B cell (primary cell): ENCODE data around the gene TLE3. TPM values are rescaled to one million over a fixed set of nuclear protein-coding genes. Genes with fewer than 3 reads are reported as not detected.

ENCODE experiments used
- ATAC-seq: fragments of 200-7000 bp; cut with Tn5 transposase; one replicate; pipeline ENCODE4 v1.10.0; 2021; ENCODE audit warnings: low read depth, mild to moderate bottlenecking, moderate number of reproducible peaks, moderate library complexity
- CTCF ChIA-PET: fragments of 350-600 bp; sonication (Branson Sonifier 250); formaldehyde crosslinking; loops from one replicate; lab custom pipeline; 2021; ENCODE audit warnings: antibody characterized with exemption, inconsistent platforms; lab: Charles Lee
- POLR2A ChIA-PET: fragments of 350-600 bp; sonication (Branson Sonifier 250); formaldehyde crosslinking; loops from one replicate; lab custom pipeline; 2021; ENCODE audit warnings: antibody characterized with exemption; lab: Charles Lee
- DNase-seq: peaks from one replicate; pipeline ENCODE4 v3.0.0; 2013
- H2AFZ ChIP-seq: 2 replicates; pipeline ENCODE4 v1.6.1; 2012; ENCODE audit warnings: mild to moderate bottlenecking, low read depth, low read length; ENCODE audit not compliant: insufficient read depth, poor library complexity, severe bottlenecking
- H3K27ac ChIP-seq, 2 donors: 1 replicate in 1 of 2; 2 replicates in 1 of 2; pipeline ENCODE4 v1.5.1; 2012 to 2013; ENCODE audit warnings: low read length in 2 of 2, mild to moderate bottlenecking in 2 of 2, moderate library complexity in 1 of 2
- H3K27me3 ChIP-seq, 4 experiments: fragments of 200-600 bp in 1 of 4; sonication (generic) in 1 of 4; replicated peaks in 1 of 4; 1 replicate in 2 of 4; 2 replicates in 2 of 4; pipeline versions ENCODE4 v1.6.1 to v1.7.0; 2013 to 2016; ENCODE audit warnings: low read length in 3 of 4, mild to moderate bottlenecking in 2 of 4, mixed read lengths in 1 of 4, moderate library complexity in 1 of 4; ENCODE audit not compliant: insufficient read depth in 4 of 4, control insufficient read depth in 3 of 4; ENCODE audit errors: control extremely low read depth in 1 of 4
- H3K36me3 ChIP-seq, 2 experiments: replicated peaks in 1 of 2; 1 replicate in 1 of 2; 2 replicates in 1 of 2; pipeline versions ENCODE4 v1.6.1 to v1.7.1; 2013; ENCODE audit warnings: low read length in 1 of 2; ENCODE audit not compliant: insufficient read depth in 2 of 2, control insufficient read depth in 1 of 2; ENCODE audit errors: control extremely low read depth in 1 of 2, extremely low read depth in 1 of 2
- H3K4me1 ChIP-seq, 2 donors: fragments of 200-600 bp in 1 of 2; sonication (generic) in 1 of 2; 1 replicate in 1 of 2; 2 replicates in 1 of 2; pipeline versions ENCODE4 v1.5.1 to v1.6.1; 2013 to 2017; ENCODE audit warnings: low read length in 2 of 2; ENCODE audit not compliant: control insufficient read depth in 2 of 2, insufficient read depth in 2 of 2
- H3K4me2 ChIP-seq: replicated peaks from 2 replicates; pipeline ENCODE3; 2012; ENCODE audit warnings: mild to moderate bottlenecking, low read depth, low read length; ENCODE audit not compliant: poor library complexity, severe bottlenecking
- H3K4me3 ChIP-seq, 5 experiments: fragments of 200-600 bp in 1 of 5; sonication (generic) in 1 of 5; 1 replicate in 3 of 5; 2 replicates in 2 of 5; pipeline versions ENCODE4 v1.5.1 to v1.7.0; 2011 to 2016; ENCODE audit warnings: low read length in 4 of 5, mild to moderate bottlenecking in 4 of 5, low read depth in 2 of 5, control low read depth in 1 of 5, moderate library complexity in 1 of 5; ENCODE audit not compliant: insufficient read depth in 1 of 5; ENCODE audit errors: control extremely low read depth in 1 of 5, extremely low read depth in 1 of 5
- H3K79me2 ChIP-seq: fragments of 200-600 bp; sonication (generic); one replicate; pipeline ENCODE4 v1.6.0; 2016; ENCODE audit warnings: low read length; ENCODE audit not compliant: control insufficient read depth, insufficient read depth
- H3K9ac ChIP-seq: fragments of 200-600 bp; sonication (generic); 2 replicates; pipeline ENCODE4 v1.6.1; 2017; ENCODE audit warnings: mild to moderate bottlenecking, low read length, moderate library complexity
- H3K9me3 ChIP-seq, 3 donors: one replicate each; pipeline versions ENCODE4 v1.6.1 to v1.7.1; 2013; ENCODE audit warnings: low read length in 2 of 3; ENCODE audit not compliant: control insufficient read depth in 2 of 3, insufficient read depth in 1 of 3; ENCODE audit errors: control extremely low read depth in 1 of 3
- H4K20me1 ChIP-seq: 2 replicates; pipeline ENCODE4 v1.6.0; 2012; ENCODE audit warnings: mild to moderate bottlenecking, low read length; ENCODE audit not compliant: insufficient read depth, control insufficient read depth, poor library complexity, severe bottlenecking
- H3K27ac Mint-ChIP-seq: one replicate; pipeline ENCODE4 v1.8.0; 2021; ENCODE audit warnings: mixed read lengths
- H3K27me3 Mint-ChIP-seq: one replicate; pipeline ENCODE4 v1.8.0; 2021; ENCODE audit warnings: mixed read lengths
- H3K4me1 Mint-ChIP-seq: one replicate; pipeline ENCODE4 v1.8.0; 2021; ENCODE audit warnings: mixed read lengths
- H3K4me3 Mint-ChIP-seq: one replicate; pipeline ENCODE4 v1.8.0; 2021; ENCODE audit warnings: mixed read lengths
- H3K9me3 Mint-ChIP-seq: one replicate; pipeline ENCODE4 v1.8.0; 2022; ENCODE audit warnings: mixed read lengths; ENCODE audit not compliant: insufficient read depth
- CTCF ChIP-seq: fragments of 200-600 bp; IDR thresholded peaks from one replicate; pipeline ENCODE4 v1.8.0; 2022; ENCODE audit warnings: antibody characterized with exemption, mild to moderate bottlenecking
- EZH2 ChIP-seq: IDR thresholded peaks from 2 replicates; pipeline ENCODE4 v1.6.1; 2012; ENCODE audit warnings: borderline replicate concordance, low read depth, mild to moderate bottlenecking, moderate library complexity, low read length; ENCODE audit not compliant: insufficient read depth, poor library complexity, severe bottlenecking
- WGBS: methylation state at CpG from one replicate; pipeline ENCODE4 v1.1.5; 2013; ENCODE audit warnings: missing lambda C conversion rate; ENCODE audit not compliant: insufficient coverage; 5-methylcytosine and 5-hydroxymethylcytosine counted together
- intact Hi-C: fragments of 100-400 bp; cut with micrococcal nuclease; formaldehyde crosslinking; loops from one replicate; pipeline ENCODE4 v1.10.0; 2022
- polyA plus RNA-seq: library from polyadenylated mRNA; depleted of rRNA; stranded (reverse); fragments of >200 nt; gene quantifications from 2 replicates; pipeline ENCODE4 v1.2.3, GENCODE V29; 2012
- total RNA-seq, 2 donors: library from RNA; stranded (reverse); fragments of 120-200 nt in 1 of 2; gene quantifications; 1 replicate in 1 of 2; 2 replicates in 1 of 2; pipeline versions ENCODE4 v1.2.3 to v1.2.4, GENCODE V29; 2013 to 2022

TLE3 gene
- total and polyA plus RNA-seq, 2 donors (not counting 1 experiment from before 2014, with no cell fraction given): 187 to 278 TPM

GRCh38 chr15:70095408-70096214 is 2.1 kb downstream of the TLE3 start:
- H3K27me3 Mint-ChIP-seq: no peaks in the 10 kb centered on the region
- ChIA-PET CTCF (interaction anchor here (0.5 to 3.0 kb wide), 15 partner anchors 14 to 617 kb away, joined by 3 to 11 read pairs (median 4); no protein-coding TSS in a partner anchor), POLR2A (interaction anchor here (0.5 to 3.3 kb wide), 7 partner anchors 12 to 519 kb away, joined by 3 to 36 read pairs (median 4); no protein-coding TSS in a partner anchor)
- peak overlapping the region; percentile 92 for H3K9ac ChIP-seq
- WGBS: under 1% methylated on average over 59 of the region's 66 CpGs
- peaks cover 61% of the 10 kb centered on the region for H4K20me1 ChIP-seq
- intact Hi-C loops: loop anchor here (2.0 to 5.0 kb wide), 9 partner anchors 47 to 1278 kb away; partner anchors contain the start of gene RPLP1
- no peaks in the 10 kb centered on the region for H3K9me3 ChIP-seq
- peak overlapping the region; percentile 84 to 97 (median 92) for H3K4me3 ChIP-seq
- DNase-seq (peak; percentile 84), ATAC-seq (peak; percentile 19)
- no peaks in the 10 kb centered on the region for H3K9me3 Mint-ChIP-seq
- peaks cover 0 to 4% (median 2%) of the 10 kb centered on the region in 4 experiments for H3K27me3 ChIP-seq
- peak; percentile 58 for TF ChIP-seq CTCF
- TF ChIP-seq EZH2: no peak
- H2AFZ ChIP-seq: peak overlapping the region; percentile 29
- H3K4me3 Mint-ChIP-seq: peak overlapping the region; percentile 98
- peak overlapping the region; percentile 98 for H3K27ac Mint-ChIP-seq
- peaks cover 67% of the 10 kb centered on the region for H3K79me2 ChIP-seq
- H3K4me1 ChIP-seq: peaks cover 53 to 69% of the 10 kb centered on the region in 2 donors
- peak overlapping the region; percentile 96 for H3K4me2 ChIP-seq
- peaks cover 67% of the 10 kb centered on the region for H3K4me1 Mint-ChIP-seq
- peaks cover 0 to 36% of the 10 kb centered on the region in 2 experiments for H3K36me3 ChIP-seq
- peak overlapping the region; percentile 69 to 82 for H3K27ac ChIP-seq
